HepG2 (cell line): ENCODE measurements around the gene PRDM12. TPM values are rescaled to one million over a fixed set of nuclear protein-coding genes. Genes with fewer than 3 reads are reported as not detected.
A peak's percentile ranks its signal among the peaks of the same experiment; 100 is the strongest.

Experiments
- ATAC-seq: fragments of 200-7000 bp; cut with Tn5 transposase; 3 replicates; pipeline ENCODE4 v1.9.1; 2020; ENCODE audit warnings: mild to moderate bottlenecking, moderate library complexity
- BruUV-seq: library from RNA; stranded (reverse); fragments of 400-500 nt; replicated peaks from 2 replicates; lab custom pipeline; 2021; lab: Mats Ljungman, UMichigan
- CTCF ChIA-PET: fragments of 300-600 bp; formaldehyde crosslinking; extraction: SDS; loops from one replicate; lab custom pipeline; 2021; ENCODE audit warnings: low total read pairs, inconsistent platforms, low intra/inter-chr PET ratio; lab: Yijun Ruan, JAX
- POLR2A ChIA-PET: fragments of 350-600 bp; sonication (Branson Sonifier 250); formaldehyde crosslinking; loops from one replicate; lab custom pipeline; 2020; ENCODE audit warnings: antibody characterized with exemption, inconsistent platforms; lab: Yijun Ruan, JAX
- DNase-seq: peaks from one replicate; pipeline ENCODE4 v3.0.0-alpha.2; 2015; ENCODE audit warnings: low spot score
- FAIRE-seq: peaks from 3 replicates; lab custom pipeline; 2011; peaks lifted over from hg19 to GRCh38; lab: Jason Lieb, UNC
- H2AFZ ChIP-seq: one replicate; pipeline ENCODE4 v1.6.1; 2011; ENCODE audit warnings: low read length, inconsistent platforms
- H3K27ac ChIP-seq: fragments of 300-600 bp; 3 replicates; pipeline ENCODE4 v1.8.0; 2011; ENCODE audit warnings: mixed run types, mild to moderate bottlenecking, mixed read lengths, low read length, inconsistent platforms; ENCODE audit not compliant: insufficient read depth; ENCODE audit errors: extremely low read length
- H3K27me3 ChIP-seq, 2 experiments: fragments of 200-600 bp in 1 of 2; 2 replicates in 1 of 2; 3 replicates in 1 of 2; pipeline versions ENCODE4 v1.6.0 to v1.8.0; 2011; ENCODE audit warnings: low read length in 2 of 2, mild to moderate bottlenecking in 2 of 2, moderate library complexity in 2 of 2, inconsistent platforms in 1 of 2; ENCODE audit not compliant: insufficient read depth in 2 of 2, control insufficient read depth in 1 of 2
- H3K36me3 ChIP-seq, 2 experiments: fragments of 200-600 bp in 1 of 2; replicated peaks in 1 of 2; 2 replicates in 1 of 2; 3 replicates in 1 of 2; pipeline versions ENCODE4 v1.5.1 to v1.8.0; 2011; ENCODE audit warnings: low read length in 2 of 2, inconsistent platforms in 1 of 2; ENCODE audit not compliant: insufficient read depth in 2 of 2, control insufficient read depth in 1 of 2
- H3K4me1 ChIP-seq: 2 replicates; pipeline ENCODE4 v1.5.1; 2012; ENCODE audit warnings: low read length, inconsistent platforms; ENCODE audit not compliant: insufficient read depth
- H3K4me2 ChIP-seq: 2 replicates; pipeline ENCODE4 v1.6.0; 2011; ENCODE audit warnings: low read depth, low read length, inconsistent platforms
- H3K4me3 ChIP-seq, 3 experiments: fragments of 200-600 bp in 1 of 3; sonication (generic), shearing (Covaris generic) in 1 of 3; replicated peaks in 1 of 3; 2 replicates each; pipeline ENCODE4 v1.5.1; 2011 to 2016; ENCODE audit warnings: low read length in 3 of 3, inconsistent platforms in 2 of 3, low read depth in 2 of 3, mild to moderate bottlenecking in 2 of 3, control low read depth in 1 of 3, mixed read lengths in 1 of 3; ENCODE audit not compliant: insufficient read depth in 1 of 3
- H3K79me2 ChIP-seq: one replicate; pipeline ENCODE4 v1.6.1; 2011; ENCODE audit warnings: low read length, inconsistent platforms; ENCODE audit not compliant: insufficient read depth
- H3K9ac ChIP-seq: 2 replicates; pipeline ENCODE4 v1.6.0; 2011; ENCODE audit warnings: mild to moderate bottlenecking, low read depth, low read length, inconsistent platforms; ENCODE audit not compliant: insufficient read depth
- H3K9me3 ChIP-seq: 2 replicates; pipeline ENCODE4 v1.5.1; 2012; ENCODE audit warnings: mild to moderate bottlenecking, low read length
- H4K20me1 ChIP-seq: 2 replicates; pipeline ENCODE4 v1.6.0; 2011; ENCODE audit warnings: inconsistent platforms, mild to moderate bottlenecking, low read length, moderate library complexity; ENCODE audit not compliant: insufficient read depth
- BRD4 ChIP-seq: sonication (generic); formaldehyde crosslinking; IDR thresholded peaks from 2 replicates; pipeline ENCODE4 v1.4.0; 2020; ENCODE audit warnings: missing genetic modification reagents
- FOXA3 ChIP-seq: IDR thresholded peaks from 2 replicates; pipeline ENCODE4 v1.6.1; 2016; ENCODE audit warnings: missing genetic modification reagents, missing compliant biosample characterization
- NR2F1 ChIP-seq, 2 experiments: fragments of 450-650 bp in 1 of 2; formaldehyde crosslinking in 1 of 2; IDR thresholded peaks; 2 replicates each; pipeline versions ENCODE4 v1.5.0 to v1.6.1; 2016 to 2020; ENCODE audit warnings: mild to moderate bottlenecking in 1 of 2, missing compliant biosample characterization in 1 of 2, missing genetic modification reagents in 1 of 2, moderate library complexity in 1 of 2
- NR3C1 ChIP-seq: sonication (generic); formaldehyde crosslinking; IDR thresholded peaks from 2 replicates; pipeline ENCODE4 v1.4.0; 2020; ENCODE audit warnings: missing genetic modification reagents
- ZMYM3 ChIP-seq: sonication (generic); formaldehyde crosslinking; IDR thresholded peaks from 2 replicates; pipeline ENCODE4 v1.5.1; 2020; ENCODE audit warnings: mild to moderate bottlenecking, missing genetic modification reagents
- ZNF605 ChIP-seq: sonication (generic); formaldehyde crosslinking; IDR thresholded peaks from 2 replicates; pipeline ENCODE4 v1.8.0; 2022; ENCODE audit warnings: mild to moderate bottlenecking, missing genetic modification reagents
- ZNF75D ChIP-seq: sonication (generic); formaldehyde crosslinking; IDR thresholded peaks from 2 replicates; pipeline ENCODE4 v1.8.1; 2023; ENCODE audit warnings: missing genetic modification reagents, mild to moderate bottlenecking, borderline replicate concordance
- WGBS: methylation state at CpG from one replicate; pipeline ENCODE4 v1.1.6; 2017; ENCODE audit warnings: low lambda C conversion rate; 5-methylcytosine and 5-hydroxymethylcytosine counted together
- in situ Hi-C: cut with HindIII; loops from 2 replicates; pipeline ENCODE4 v1.10.0; 2017; ENCODE audit warnings: low pct_unique_long_range_greater_than_20kb; ENCODE audit not compliant: extremely low pct_ligation_motif_present
- intact Hi-C: fragments of 100-400 bp; cut with micrococcal nuclease; formaldehyde crosslinking; loops from one replicate; pipeline ENCODE4 v1.10.0; 2022; ENCODE audit not compliant: unreplicated experiment
- polyA plus RNA-seq, 8 experiments: library from polyadenylated mRNA; depleted of rRNA in 3 of 8; stranded (reverse) in 7 of 8; unstranded in 1 of 8; fragments of >200 nt; fragmentation: Illumina TruSeq in 4 of 8; extraction: Trizol in 4 of 8; gene quantifications; 2 replicates each; pipeline versions ENCODE4 v1.2.1 to v1.2.3, GENCODE V29; 2011 to 2016; ENCODE audit warnings: low read depth in 4 of 8, missing spikeins in 1 of 8, mixed read lengths in 1 of 8; ENCODE audit not compliant: insufficient read depth in 1 of 8
- total RNA-seq, 5 experiments: library from RNA; depleted of rRNA; stranded (reverse); fragments of >200 nt; fragmentation: Illumina TruSeq; extraction: Trizol; gene quantifications; 2 replicates each; pipeline ENCODE4 v1.2.3, GENCODE V29; 2016; ENCODE audit warnings: low read depth in 1 of 5
- TF ChIP-seq, protein P1 (sequence below): sonication (generic); formaldehyde crosslinking; IDR thresholded peaks from 2 replicates; pipeline ENCODE4 v1.4.0; 2020; ENCODE audit warnings: missing genetic modification reagents, mild to moderate bottlenecking, borderline replicate concordance
- TF ChIP-seq, protein P2 (sequence below): sonication (generic); formaldehyde crosslinking; IDR thresholded peaks from 2 replicates; pipeline ENCODE4 v1.5.0; 2020; ENCODE audit warnings: mild to moderate bottlenecking, missing genetic modification reagents

The PRDM12 gene
- total and polyA plus RNA-seq, 2 of the 13 experiments (the other 11 are each of a cell fraction or from before 2014, with no cell fraction given): 0.04 to 0.07 TPM

DNA sequence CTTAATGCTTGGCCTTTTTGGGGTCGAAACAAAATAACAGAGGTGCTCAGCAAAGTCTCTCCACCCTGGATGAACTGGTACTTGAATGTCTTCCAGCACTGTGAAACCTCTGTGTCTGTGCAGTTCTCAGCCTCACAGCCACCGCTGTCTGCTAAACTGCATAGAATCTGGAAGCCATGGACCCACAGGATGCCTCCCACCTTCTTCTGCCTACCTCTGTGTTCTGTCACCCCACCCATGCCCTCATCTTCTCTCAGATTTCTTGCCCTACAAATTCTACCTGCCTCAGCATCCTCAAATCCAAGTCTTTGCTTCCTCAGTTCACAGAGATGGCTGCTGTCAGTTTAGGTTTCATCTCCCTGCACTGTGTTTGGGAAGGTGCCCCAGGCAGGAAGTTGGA, 64.8 kb downstream of the PRDM12 start (continued):
- no peak for TF ChIP-seq NR2F1 (CRISPR knock-in tag; IDR thresholded peaks at IDR 0.05)
- no peak for TF ChIP-seq ZNF75D (CRISPR knock-in tag)

DNA sequence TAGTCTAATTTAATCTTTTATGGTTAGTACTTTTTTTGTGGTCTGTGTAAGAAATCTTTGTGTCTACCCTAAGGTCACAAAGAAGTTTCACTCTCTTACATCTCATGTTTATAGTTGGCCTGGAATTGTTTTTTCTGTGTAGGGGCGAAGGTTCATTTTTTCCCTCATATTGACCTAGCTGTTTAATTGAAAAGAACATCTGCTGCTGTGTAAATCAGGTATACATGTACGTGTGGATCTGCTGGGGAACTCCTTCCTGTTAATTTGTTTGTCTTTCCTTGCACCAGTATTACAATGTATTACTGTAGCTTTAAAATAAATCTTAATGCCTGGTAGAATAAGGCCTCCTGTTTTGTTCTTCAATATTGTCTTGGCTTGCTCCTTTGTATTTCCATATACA, 67.0 kb downstream of the PRDM12 start:
- TF ChIP-seq BRD4 (CRISPR knock-in tag) (no peak), FOXA3 (0 out of 2 replicates have a peak, but pooled peaks have one; percentile 13)
- intact Hi-C loops (no loop called here), in situ Hi-C loops (no loop called here)
- peaks cover 40% of the 10 kb centered on the region for H3K4me1 ChIP-seq
- no peak for FAIRE-seq
- BruUV-seq: no TSS peak
- no peaks in the 10 kb centered on the region for H3K27me3 ChIP-seq
- no peak overlapping the region for H3K27ac ChIP-seq
- no peaks in the 10 kb centered on the region; the same call in 1 of the 2 replicates for H4K20me1 ChIP-seq
- H3K4me2 ChIP-seq: 0 out of 2 replicates have a peak overlapping the region, but pooled peaks have one; percentile 19
- CTCF ChIA-PET: no interaction called here
- H2AFZ ChIP-seq: no peak overlapping the region
- ATAC-seq: no peak
- peaks cover 10% of the 10 kb centered on the region for H3K79me2 ChIP-seq
- H3K9me3 ChIP-seq: no peaks in the 10 kb centered on the region
- H3K4me3 ChIP-seq: no peak overlapping the region
- POLR2A ChIA-PET: interaction anchor here (0.8 kb wide), 1 partner anchor 38 kb away, joined by 4 read pairs; the partner anchor contains the start of gene EXOSC2
- H3K36me3 ChIP-seq: no peaks in the 10 kb centered on the region
- no peak for DNase-seq
- WGBS: 42% methylated on average over 2 of the region's 2 CpGs
- H3K9ac ChIP-seq: no peak overlapping the region

DNA sequence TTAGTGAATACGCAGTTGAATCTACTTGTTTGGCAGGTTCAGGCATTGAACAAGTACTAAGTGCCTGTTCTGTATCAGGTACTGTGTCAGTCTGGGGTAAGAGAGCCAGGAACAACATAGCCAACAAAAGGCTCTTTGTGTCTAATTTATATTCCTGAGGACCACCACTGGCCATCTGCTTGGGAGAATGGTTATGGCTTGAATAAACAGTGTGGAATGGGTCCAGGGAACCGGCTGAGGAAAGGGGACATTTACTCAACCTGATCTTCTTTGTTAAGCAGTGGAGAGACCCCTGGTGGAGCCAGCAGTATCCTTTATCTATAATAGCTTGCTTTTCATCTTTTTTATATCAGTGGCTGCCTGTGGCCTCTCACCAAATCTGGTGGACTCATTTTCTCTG, 67.7 kb downstream of the PRDM12 start:
- H3K4me3 ChIP-seq: no peak overlapping the region
- H3K27ac ChIP-seq: no peak overlapping the region
- H3K79me2 ChIP-seq: peaks cover 7% of the 10 kb centered on the region
- H4K20me1 ChIP-seq: no peaks in the 10 kb centered on the region; the same call in 1 of the 2 replicates
- H3K9ac ChIP-seq: no peak overlapping the region
- FAIRE-seq: peak; percentile 44
- ATAC-seq: no peak
- no peak overlapping the region for H3K4me2 ChIP-seq
- no peaks in the 10 kb centered on the region for H3K27me3 ChIP-seq
- H3K4me1 ChIP-seq: peaks cover 40% of the 10 kb centered on the region
- no peak overlapping the region for H2AFZ ChIP-seq
- no peaks in the 10 kb centered on the region for H3K36me3 ChIP-seq
- DNase-seq: peak; percentile 20
- intact Hi-C loops (no loop called here), in situ Hi-C loops (no loop called here)
- no TSS peak for BruUV-seq
- ChIA-PET POLR2A (no interaction called here), CTCF (no interaction called here)
- 66% methylated on average over 2 of the region's 2 CpGs for WGBS
- no peaks in the 10 kb centered on the region for H3K9me3 ChIP-seq
- TF ChIP-seq ZMYM3 (CRISPR knock-in tag) (peak; percentile 58; the same call in 1 of the 2 replicates), NR3C1 (CRISPR knock-in tag) (no peak), ZNF605 (CRISPR knock-in tag) (no peak)
- TF ChIP-seq, protein P1, sequence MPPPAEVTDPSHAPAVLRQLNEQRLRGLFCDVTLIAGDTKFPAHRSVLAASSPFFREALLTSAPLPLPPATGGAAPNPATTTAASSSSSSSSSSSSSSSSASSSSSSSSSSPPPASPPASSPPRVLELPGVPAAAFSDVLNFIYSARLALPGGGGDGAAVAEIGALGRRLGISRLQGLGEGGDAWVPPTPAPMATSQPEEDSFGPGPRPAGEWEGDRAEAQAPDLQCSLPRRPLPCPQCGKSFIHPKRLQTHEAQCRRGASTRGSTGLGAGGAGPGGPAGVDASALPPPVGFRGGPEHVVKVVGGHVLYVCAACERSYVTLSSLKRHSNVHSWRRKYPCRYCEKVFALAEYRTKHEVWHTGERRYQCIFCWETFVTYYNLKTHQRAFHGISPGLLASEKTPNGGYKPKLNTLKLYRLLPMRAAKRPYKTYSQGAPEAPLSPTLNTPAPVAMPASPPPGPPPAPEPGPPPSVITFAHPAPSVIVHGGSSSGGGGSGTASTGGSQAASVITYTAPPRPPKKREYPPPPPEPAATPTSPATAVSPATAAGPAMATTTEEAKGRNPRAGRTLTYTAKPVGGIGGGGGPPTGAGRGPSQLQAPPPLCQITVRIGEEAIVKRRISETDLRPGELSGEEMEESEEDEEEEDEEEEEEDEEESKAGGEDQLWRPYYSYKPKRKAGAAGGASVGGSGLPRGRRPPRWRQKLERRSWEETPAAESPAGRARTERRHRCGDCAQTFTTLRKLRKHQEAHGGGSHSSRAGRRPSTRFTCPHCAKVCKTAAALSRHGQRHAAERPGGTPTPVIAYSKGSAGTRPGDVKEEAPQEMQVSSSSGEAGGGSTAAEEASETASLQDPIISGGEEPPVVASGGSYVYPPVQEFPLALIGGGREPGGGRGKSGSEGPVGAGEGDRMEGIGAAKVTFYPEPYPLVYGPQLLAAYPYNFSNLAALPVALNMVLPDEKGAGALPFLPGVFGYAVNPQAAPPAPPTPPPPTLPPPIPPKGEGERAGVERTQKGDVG (CRISPR knock-in tag): no peak
- TF ChIP-seq, protein P2, sequence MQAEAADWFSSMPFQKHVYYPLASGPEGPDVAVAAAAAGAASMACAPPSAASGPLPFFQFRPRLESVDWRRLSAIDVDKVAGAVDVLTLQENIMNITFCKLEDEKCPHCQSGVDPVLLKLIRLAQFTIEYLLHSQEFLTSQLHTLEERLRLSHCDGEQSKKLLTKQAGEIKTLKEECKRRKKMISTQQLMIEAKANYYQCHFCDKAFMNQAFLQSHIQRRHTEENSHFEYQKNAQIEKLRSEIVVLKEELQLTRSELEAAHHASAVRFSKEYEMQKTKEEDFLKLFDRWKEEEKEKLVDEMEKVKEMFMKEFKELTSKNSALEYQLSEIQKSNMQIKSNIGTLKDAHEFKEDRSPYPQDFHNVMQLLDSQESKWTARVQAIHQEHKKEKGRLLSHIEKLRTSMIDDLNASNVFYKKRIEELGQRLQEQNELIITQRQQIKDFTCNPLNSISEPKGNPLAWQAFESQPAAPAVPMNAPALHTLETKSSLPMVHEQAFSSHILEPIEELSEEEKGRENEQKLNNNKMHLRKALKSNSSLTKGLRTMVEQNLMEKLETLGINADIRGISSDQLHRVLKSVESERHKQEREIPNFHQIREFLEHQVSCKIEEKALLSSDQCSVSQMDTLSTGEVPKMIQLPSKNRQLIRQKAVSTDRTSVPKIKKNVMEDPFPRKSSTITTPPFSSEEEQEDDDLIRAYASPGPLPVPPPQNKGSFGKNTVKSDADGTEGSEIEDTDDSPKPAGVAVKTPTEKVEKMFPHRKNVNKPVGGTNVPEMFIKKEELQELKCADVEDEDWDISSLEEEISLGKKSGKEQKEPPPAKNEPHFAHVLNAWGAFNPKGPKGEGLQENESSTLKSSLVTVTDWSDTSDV (CRISPR knock-in tag): no peak
